HAP-1 (cell line): ENCODE measurements around the gene RNF39.
A peak's percentile ranks its signal among the peaks of the same experiment; 100 is the strongest.

Source experiments
- DNase-seq, 2 experiments: peaks; one replicate each; pipeline ENCODE4 v3.0.0-alpha.2; 2016 to 2020; ENCODE audit warnings: low spot score in 2 of 2
- H3K27me3 ChIP-seq: fragments of 250-450 bp; sonication (Bioruptor Pico); 2 replicates; pipeline ENCODE4 v1.5.1; 2020; ENCODE audit warnings: low read depth, mild to moderate bottlenecking, moderate library complexity
- H3K36me3 ChIP-seq: fragments of 250-450 bp; sonication (Bioruptor Pico); replicated peaks from 2 replicates; pipeline ENCODE4 v1.5.1; 2020; ENCODE audit warnings: mild to moderate bottlenecking
- H3K4me1 ChIP-seq: fragments of 250-450 bp; sonication (Bioruptor Pico); 2 replicates; pipeline ENCODE4 v1.5.1; 2020; ENCODE audit warnings: mild to moderate bottlenecking
- H3K4me3 ChIP-seq: fragments of 250-450 bp; sonication (Bioruptor Pico); 2 replicates; pipeline ENCODE4 v1.5.1; 2020; ENCODE audit warnings: mild to moderate bottlenecking, moderate library complexity
- H3K9me3 ChIP-seq: fragments of 250-450 bp; sonication (Bioruptor Pico); 2 replicates; pipeline ENCODE4 v1.5.1; 2020; ENCODE audit warnings: mild to moderate bottlenecking, moderate library complexity
- in situ Hi-C: fragments of 300-500 bp; cut with MboI; formaldehyde crosslinking; loops from 3 replicates; pipeline ENCODE4 v1.14.3; 2020; ENCODE audit warnings: low sequenced_read_pairs, inconsistent platforms, mixed read lengths

Gene RNF39

DNA sequence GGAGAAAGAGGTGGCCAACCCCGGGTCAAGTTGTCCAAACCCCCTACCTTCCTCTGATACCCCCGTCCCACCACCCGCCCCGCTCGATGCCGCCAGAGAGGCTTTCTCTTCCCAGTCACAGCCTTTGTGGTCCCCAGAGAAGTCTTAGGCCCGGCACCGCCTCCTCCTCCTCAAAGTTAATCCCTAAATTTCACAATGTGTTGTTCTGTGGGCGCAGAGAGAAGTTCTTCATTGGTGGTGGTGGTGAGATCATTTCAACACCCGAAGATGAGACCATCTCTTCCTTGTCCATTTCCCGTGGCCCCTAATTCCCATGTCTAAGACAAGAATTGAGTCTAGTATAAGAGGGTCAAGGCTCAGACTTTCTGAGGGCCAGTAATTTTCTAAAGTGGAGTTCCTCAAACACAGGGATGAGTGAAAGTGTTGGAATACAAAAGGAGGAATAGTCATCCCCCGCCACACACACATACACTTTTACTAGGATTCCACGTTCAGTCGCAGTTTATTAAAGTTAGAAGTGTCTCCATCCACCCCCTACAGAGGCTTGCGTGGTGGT, 26.9 kb upstream of the RNF39 start:
- Histone ChIP-seq H3K4me1 (peaks cover 24% of the 10 kb centered on the region), H3K27me3 (no peaks in the 10 kb centered on the region), H3K4me3 (peak overlapping the region; percentile 22), H3K9me3 (no peaks in the 10 kb centered on the region), H3K36me3 (no peaks in the 10 kb centered on the region)
- in situ Hi-C loops = no loop called here
- peak in 1 of 2 experiments; percentile 35 for DNase-seq

DNA sequence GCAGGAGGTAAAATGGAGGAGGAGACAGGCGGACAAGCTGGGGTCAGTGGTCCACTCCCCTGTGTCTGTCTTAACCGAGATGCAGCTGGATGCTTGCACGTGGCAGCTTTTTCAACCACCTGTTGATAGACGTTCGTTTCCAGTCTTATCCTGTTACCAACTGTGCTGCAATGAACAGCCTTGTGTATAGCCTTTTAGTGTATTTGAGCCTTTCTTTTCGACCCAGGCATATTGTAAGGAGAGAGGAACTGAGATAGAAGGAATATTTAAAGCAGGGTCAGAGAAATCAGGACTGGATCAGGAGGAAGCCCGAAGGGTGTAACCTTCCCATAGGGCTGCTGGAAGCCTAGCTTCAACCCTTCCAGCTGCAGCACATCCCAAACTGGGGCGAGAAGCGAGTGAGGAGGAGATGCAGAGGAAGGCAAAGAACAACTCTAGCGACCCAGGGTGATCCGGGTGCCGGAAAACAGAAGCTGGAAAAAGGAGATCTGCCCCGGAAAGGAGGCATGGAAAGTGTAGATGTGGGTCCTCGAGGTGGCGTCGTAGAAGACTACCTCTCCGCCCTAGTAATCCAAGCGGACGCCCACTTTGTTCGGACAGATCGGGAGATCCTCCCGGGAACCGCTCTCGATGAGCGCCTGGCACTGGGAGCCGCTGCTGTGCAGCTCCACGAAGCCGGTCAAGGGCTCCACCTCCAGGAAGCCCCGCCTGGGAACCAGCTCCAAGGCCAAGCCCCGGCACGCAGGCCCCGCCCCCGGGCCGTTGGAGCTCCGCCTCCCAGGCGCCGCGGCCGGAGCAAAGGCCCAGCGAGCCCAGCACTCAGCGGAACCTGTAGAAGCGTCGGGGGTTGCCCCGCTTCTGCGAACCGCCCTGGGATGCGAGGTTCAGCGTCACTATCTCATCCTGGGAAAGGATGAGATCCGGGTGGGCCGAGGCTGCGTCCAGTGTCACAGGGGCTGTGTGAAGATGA, 26.2 kb upstream of the RNF39 start:
- in situ Hi-C loops = no loop called here
- DNase-seq = peak; percentile 87 to 94
- no peaks in the 10 kb centered on the region for H3K36me3 ChIP-seq
- H3K27me3 ChIP-seq = no peaks in the 10 kb centered on the region
- H3K4me1 ChIP-seq = peaks cover 24% of the 10 kb centered on the region
- H3K4me3 ChIP-seq = peak overlapping the region; percentile 22
- H3K9me3 ChIP-seq = no peaks in the 10 kb centered on the region

DNA sequence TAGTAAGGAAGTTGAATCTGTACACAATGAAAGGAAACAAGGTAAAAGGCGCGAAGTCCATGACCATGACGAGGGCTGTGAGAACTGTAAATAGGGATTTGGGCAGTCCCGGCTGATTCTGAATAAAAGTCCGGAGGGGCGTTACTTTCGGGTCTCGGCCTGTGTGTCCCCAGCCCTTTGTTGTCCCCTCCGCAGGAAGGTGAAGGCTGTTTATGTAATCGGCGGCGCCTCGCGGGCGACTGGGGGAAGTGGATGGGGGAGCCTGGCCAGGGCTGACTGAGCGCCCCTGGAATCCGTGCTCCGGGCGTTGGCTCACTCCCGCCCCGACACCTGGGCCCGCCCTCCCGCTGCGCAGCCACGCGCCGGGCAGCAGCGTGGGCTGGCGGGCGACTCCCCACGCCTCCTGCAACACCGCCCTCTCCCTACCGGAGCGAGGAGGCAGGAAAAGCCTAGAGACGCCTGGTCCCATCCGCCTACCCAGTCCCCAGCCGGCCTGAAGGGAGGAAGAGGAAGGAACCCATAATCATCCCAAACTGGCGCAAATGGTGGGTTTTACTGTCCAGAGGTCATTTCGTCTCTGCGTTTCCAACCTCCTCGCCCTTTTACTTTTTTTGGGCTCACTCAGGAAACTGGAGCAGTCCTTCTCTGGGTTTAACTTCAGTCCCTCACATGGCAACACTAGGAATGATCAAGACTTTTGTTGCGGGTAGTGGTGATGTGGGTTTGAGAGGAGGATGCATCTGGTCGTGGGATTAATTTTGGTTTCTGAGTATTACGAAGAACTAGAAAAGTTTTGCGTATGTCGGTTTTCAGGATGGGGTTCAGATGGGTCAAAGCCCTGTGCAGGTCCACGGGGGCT, 25.2 kb upstream of the RNF39 start:
- in situ Hi-C loops = no loop called here

DNA sequence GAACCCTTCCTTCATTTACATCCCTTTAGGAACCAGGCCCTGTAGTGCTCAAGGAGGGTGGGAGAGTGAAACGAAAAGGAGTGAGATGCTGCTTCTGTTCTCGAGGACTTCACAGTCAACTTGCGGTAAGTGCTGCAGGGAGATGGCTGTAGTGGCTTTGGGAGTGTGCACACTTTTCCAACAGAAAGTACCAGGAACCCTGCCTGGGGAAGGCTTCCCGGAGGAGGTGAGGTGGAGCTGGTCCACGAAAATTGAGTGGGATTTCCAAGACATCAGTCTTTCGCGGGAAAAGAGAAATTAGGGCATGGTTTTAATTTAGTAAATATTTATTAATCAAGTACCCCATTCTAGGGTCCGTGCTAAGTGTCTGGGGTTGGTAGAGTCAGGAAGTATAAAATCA, 24.6 kb upstream of the RNF39 start:
- DNase-seq = no peak
- no peaks in the 10 kb centered on the region for H3K36me3 ChIP-seq
- no peak overlapping the region for H3K4me3 ChIP-seq
- in situ Hi-C loops = no loop called here
- peaks cover 24% of the 10 kb centered on the region for H3K4me1 ChIP-seq
- H3K9me3 ChIP-seq = no peaks in the 10 kb centered on the region
- no peaks in the 10 kb centered on the region for H3K27me3 ChIP-seq

More for the DNA sequence above, 25.2 kb upstream of the RNF39 start:
- H3K4me1 ChIP-seq = peaks cover 24% of the 10 kb centered on the region
- no peaks in the 10 kb centered on the region for H3K27me3 ChIP-seq
- H3K36me3 ChIP-seq = no peaks in the 10 kb centered on the region
- no peak overlapping the region for H3K4me3 ChIP-seq
- H3K9me3 ChIP-seq = no peaks in the 10 kb centered on the region
- peak in 1 of 2 experiments; percentile 22 for DNase-seq

DNA sequence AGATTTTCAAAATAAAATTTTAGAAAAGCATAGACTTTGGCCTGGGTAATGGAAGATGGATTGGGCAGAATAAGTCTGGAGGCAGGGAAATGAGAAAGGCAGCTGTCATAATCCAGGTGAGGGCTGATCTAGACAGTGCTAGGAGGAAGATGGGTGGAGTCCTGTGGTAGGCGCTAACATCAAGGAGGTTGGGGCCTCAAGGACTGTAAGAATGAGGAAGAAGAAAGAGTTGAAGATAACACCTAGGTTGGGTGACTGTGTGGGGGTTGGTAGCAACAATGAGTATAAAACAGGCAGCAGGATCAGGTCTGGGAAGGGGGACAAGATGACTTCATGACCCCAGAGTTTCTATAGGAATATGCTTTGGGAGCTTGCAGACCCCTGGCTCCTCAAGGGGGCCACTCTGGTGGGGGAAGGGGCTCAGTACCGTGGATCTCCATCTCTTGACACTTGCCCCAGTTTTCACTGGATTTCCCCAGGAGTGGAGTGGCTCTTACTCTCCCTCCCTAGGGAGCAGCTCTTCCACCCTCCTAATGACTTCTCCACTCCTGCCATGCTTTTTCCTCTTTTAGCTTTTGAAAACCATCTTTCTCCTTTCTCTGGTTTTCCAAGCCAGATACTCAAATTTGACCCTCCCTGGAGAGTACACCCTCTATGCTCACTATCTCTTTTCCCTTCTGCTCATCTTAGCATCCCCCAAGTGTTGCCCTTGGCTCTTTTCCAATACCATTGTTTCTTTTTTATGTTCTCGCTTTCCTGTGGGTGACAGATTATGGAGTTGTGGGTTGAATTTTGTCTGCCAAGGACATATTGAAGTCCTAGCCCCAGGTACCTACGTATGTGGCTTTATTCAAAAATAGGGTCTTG, 22.6 kb upstream of the RNF39 start:
- Histone ChIP-seq H3K9me3 (no peaks in the 10 kb centered on the region), H3K27me3 (peaks cover 13% of the 10 kb centered on the region), H3K4me1 (peaks cover 21% of the 10 kb centered on the region), H3K4me3 (no peak overlapping the region), H3K36me3 (no peaks in the 10 kb centered on the region)
- in situ Hi-C loops = no loop called here
- DNase-seq = no peak

DNA sequence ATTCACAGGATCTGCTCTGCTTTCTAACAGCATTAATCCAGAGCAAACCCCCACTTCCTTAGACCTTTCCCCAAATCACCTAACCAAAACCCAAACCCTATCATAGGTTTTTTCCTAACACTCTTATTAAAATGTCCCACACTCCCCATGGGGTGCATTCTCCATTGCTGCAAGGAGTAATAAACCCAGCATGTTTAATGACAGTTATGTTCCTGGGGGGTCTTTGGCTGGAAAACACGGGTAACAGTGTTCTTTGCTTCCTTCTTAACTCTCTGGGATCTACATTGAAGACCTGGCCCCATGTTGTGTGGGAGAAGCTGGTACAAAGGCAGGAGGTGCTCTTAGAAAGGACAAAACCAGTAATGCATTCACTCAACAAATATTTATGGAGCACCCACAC, 21.3 kb upstream of the RNF39 start:
- H3K4me3 ChIP-seq = no peak overlapping the region
- in situ Hi-C loops = no loop called here
- DNase-seq = no peak
- no peaks in the 10 kb centered on the region for H3K9me3 ChIP-seq
- peaks cover 13% of the 10 kb centered on the region for H3K27me3 ChIP-seq
- H3K4me1 ChIP-seq = peaks cover 13% of the 10 kb centered on the region
- no peaks in the 10 kb centered on the region for H3K36me3 ChIP-seq

DNA sequence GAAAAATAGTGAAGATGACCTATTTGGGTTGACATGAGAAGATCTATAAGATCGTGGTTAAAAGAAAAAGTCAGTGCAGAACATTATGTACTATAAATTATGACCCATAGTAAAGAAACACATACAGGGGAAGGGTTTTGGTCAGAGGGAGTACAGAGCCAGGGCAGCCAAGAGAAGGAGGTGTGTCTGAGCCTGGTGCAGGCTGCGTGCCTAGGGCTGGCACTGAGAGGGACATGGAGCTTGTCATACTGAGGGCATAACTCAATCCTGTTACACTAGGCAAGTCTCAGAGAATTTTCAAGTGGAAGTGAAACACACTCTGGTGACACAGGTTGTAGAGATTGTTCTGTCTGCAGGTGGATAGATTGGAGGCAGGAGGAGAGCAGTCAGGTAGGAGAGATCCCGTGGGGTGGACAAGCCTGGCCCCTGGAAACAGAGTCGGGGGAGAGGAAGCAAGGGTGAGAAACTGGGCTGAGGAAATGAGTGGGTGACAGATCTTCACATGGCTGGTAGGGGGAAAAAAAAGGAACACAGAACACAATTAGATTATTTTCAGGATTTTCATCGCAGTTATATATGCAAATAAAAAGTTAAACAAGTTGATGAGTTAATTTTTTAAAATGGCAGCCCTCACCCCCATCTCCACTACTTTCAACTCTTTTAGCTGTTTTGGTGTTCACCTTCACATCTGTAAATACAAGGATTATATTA, 18.5 kb upstream of the RNF39 start:
- Histone ChIP-seq H3K4me3 (no peak overlapping the region), H3K27me3 (peaks cover 15% of the 10 kb centered on the region), H3K9me3 (no peaks in the 10 kb centered on the region), H3K36me3 (no peaks in the 10 kb centered on the region), H3K4me1 (no peaks in the 10 kb centered on the region)
- no peak for DNase-seq
- in situ Hi-C loops = no loop called here

DNA sequence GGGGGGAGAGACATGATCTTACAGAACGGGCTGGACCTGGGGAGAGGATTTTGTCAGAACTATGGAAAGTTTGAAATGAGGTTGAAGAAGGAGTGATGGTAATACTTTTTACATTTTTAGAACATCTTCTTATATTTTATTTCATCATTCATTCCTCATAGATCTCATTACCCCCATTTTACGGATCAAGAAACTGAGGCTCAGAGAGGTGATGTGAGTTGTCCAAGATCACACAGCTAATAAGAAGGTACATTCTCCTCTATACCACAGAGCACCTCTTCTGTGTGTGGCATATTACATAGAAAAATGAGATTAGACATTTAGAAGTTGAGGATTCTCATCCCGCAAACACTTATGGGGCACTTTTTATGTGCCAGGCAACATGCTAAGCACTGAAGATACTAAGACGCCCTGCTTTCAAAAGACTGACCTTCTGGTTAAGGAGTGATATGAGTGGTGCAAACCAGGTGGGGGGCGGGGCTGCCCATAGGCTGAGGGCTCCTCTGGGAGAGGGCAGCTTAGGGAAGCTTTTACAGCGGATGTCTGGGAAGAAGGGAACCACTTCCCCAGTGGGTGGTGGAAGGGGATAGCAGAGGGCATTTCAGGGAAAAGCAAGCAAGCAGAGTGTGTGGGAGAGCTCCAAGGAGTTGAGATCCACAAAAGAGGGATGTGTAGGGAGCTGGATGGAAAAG, 17.4 kb upstream of the RNF39 start:
- H3K36me3 ChIP-seq = no peaks in the 10 kb centered on the region
- no peaks in the 10 kb centered on the region for H3K9me3 ChIP-seq
- no peak overlapping the region for H3K4me3 ChIP-seq
- in situ Hi-C loops = no loop called here
- peaks cover 18% of the 10 kb centered on the region for H3K27me3 ChIP-seq
- no peaks in the 10 kb centered on the region for H3K4me1 ChIP-seq
- DNase-seq = no peak

DNA sequence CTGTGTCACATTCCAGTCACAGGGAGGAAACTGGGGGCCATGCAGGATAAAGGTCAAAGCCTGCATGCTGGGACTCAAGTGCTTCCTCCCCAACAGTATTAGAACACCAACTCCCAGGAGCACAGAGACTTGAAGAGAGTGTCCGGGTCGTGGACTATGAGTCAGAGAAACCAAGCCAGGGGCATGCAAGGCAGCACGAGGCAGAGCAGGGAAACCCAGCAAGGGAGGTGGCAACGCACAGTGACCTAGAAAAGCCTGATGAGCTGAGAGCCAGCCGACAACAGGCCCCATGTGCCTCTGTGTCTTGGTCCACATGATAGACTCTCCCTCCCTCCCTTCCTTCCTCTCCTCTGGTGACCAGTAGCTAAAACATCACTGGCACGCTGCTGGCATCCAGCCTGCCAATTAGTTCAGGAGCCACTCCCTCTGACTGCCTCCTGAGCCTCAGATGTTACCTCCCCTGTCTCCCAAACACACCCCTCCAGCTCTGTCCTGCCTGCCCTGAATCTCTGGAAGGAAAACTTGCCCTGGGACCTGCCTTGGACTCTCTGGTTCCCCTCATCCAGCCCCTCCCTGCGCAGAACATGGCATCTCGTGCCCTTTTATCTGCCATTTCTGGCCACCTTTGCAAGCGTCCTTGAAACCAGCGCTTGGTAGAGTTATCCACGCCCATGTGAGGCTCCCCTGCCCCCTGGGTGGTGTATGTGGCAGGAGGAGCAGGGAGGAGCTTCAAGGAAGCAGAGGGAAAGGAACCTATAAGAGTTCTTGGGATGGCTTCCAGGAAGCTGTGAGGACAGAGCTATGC, 16.2 kb upstream of the RNF39 start:
- no peak for DNase-seq
- Histone ChIP-seq H3K9me3 (no peaks in the 10 kb centered on the region), H3K4me1 (no peaks in the 10 kb centered on the region), H3K4me3 (no peak overlapping the region), H3K36me3 (no peaks in the 10 kb centered on the region), H3K27me3 (peaks cover 18% of the 10 kb centered on the region)
- in situ Hi-C loops = no loop called here

DNA sequence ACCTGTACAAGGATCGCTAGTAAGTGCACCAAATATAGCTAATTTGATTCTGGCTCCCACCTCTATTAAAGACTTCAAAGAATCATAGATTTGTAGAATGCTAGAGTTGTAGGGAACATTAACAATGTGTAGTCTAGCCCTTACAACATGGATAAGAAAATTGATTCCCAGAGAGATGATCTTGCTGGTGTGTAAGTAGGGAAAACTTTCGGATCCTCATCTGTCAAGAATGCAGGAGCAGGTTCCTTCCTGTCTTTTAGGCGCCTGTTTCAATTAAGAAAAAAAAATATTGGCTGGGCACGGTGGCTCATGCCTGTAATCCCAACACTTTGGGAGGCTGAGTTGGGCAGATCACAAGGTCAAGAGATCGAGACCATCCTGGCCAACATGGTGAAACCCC, 12.3 kb upstream of the RNF39 start:
- in situ Hi-C loops = no loop called here
- Histone ChIP-seq H3K4me3 (no peak overlapping the region), H3K4me1 (no peaks in the 10 kb centered on the region), H3K9me3 (no peaks in the 10 kb centered on the region), H3K27me3 (peaks cover 4% of the 10 kb centered on the region; the same call in 1 of the 2 replicates), H3K36me3 (no peaks in the 10 kb centered on the region)
- no peak for DNase-seq

DNA sequence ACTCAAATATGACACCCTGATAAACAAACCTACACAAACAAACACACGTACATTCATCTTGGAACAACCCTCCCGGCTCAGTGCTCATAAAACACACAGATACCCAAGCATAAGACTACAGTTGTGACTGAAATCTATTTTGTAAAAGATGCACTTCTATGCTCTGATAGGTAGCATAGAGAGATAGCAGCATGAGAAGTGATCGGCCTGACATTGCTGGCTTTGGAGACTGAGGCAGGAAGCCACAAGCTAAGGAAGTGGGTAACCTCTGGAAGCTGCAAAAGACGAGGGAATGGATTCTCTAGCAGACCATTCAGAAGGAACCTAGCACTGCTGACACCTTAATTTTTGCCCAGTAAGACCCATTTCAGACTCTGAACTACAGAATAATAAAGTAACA, 1.6 kb upstream of the RNF39 start:
- no peaks in the 10 kb centered on the region for H3K9me3 ChIP-seq
- no peak overlapping the region for H3K4me3 ChIP-seq
- in situ Hi-C loops = no loop called here
- H3K27me3 ChIP-seq = peaks cover 21% of the 10 kb centered on the region
- no peaks in the 10 kb centered on the region; the same call in 1 of the 2 replicates for H3K4me1 ChIP-seq
- H3K36me3 ChIP-seq = no peaks in the 10 kb centered on the region
- no peak for DNase-seq
